GM19193 (cell line): ENCODE measurements around the gene RARS2.

Experiments used
- POLR2A ChIP-seq: IDR thresholded peaks from 4 replicates; pipeline ENCODE4 v1.6.1; 2011; ENCODE audit not compliant: insufficient read depth, insufficient read length; ENCODE audit errors: extremely low read depth

The RARS2 gene

DNA sequence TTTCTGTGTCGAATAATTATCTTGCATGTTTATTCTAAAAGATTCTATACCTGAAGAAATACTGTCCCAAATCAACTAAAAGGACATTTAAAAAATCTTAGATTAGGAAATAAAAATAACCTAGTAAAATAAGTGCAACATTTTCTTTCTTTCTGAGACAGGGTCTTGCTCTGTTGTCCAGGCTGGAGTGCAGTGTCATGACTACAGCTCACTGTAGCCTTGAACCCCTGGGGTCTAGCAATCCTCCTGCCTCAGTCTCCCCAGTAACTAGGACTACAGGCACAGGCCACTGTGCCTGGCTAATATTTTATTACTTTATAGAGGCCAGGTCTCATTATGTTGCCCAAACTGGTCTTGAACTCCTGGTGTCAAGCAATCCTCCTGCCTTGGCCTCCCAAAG, 48.7 kb downstream of the RARS2 start:
- TF ChIP-seq POLR2A, result no peak

DNA sequence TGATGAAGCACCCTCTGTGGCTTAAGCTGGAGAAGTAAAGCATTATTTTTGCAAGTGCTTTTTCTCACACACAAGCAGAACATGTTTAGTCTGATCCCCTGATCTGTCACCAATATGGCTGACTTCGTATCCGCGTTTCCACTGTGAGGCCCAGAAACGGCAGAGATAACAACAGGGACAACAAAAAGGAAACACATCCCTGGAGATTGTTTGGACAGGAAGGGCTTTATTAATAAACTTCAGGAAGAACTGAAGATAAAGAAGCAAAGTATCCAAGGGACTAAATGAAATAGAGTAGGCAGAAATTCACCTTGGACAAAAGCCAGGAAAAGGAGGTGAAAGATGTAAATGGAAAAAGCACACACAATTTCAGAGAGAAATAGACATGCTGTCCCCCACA, 49.2 kb downstream of the RARS2 start:
- TF ChIP-seq POLR2A, result no peak

GRCh38 chr6:87539554-87539953, 50.2 kb downstream of the RARS2 start:
- no peak for TF ChIP-seq POLR2A

DNA sequence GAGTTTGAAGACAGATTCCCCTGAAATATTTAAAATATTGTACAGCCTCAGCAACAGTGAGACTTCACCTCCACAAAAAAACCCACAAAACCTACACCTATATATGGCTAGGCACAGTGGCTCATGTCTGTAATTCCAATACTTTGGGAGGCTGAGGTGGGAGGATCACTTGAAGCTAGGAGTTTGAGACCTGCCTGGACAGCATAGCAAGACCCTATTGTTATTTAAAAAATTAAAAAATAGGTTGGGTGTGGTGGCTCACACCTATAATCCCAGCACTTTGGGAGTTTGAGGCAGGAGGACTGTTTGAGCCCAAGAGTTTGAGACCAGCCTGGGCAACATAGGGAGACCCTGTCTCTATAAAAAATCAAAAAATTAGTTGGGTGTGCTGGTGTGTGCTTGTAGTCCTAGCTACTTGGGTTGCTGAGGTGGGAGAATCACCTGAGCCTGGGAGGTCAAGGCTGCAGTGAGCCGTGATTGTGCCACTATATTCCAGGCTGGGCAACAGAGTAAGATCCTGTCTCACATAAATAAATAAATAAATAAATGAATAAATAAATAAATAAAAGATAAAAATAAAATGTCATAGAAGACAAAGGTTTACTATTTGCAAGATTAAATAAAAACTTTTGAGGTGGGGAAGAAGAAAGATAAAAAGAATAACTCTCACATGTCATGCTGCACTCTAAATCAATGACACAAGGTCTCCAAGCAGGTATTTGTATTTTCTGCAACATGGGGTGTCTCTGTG, 51.1 kb downstream of the RARS2 start:
- TF ChIP-seq POLR2A, result no peak

DNA sequence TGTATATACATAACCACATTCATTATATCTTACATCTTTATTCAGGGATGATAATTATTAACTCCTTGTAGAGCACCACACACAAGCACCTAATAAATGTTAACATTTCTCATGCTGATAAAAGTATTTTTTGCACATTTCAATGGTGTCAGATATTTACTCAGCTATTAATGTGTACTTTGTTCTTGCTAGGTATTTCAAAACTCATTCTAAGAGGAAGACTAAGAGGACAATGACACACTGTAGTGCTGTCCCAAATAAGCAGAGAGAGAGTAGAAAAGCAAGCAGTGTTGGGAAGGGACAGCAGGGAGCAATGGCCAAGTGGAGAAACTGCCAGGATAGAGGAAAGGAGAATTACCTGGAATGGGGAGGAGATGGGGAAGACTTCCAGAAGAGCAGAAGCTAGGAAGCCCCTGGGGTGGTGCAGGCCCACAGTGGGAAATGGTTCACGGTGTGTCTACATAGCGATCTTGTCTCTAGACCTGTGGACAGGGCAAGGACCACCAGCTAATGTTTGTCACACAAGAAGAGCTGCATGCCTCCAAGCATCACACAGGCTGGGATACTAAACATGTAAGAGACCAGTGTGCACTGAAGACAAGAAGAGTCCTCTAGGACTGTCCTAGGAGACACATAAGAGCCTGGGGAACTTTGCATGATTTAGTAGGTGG, 55.3 kb downstream of the RARS2 start:
- no peak for TF ChIP-seq POLR2A

DNA sequence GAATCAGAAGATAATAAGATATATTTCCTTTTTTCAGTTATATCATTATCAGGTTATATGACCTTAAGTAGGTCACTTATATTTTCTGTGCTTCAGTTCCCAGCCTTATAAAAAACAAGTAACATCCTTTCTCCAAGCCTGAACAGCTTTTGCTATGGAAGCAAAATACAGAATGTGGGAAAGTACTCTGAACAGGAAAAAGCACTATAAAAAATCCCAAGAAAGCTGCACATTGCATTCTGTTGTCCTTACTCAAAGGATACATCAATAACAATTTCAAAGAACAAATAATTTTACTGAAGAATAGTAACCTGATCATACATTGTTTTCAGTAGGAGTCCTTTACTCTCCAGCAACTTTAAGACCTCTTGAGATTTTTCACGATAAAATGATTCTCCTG, 60.6 kb downstream of the RARS2 start:
- TF ChIP-seq POLR2A, result no peak

GRCh38 chr6:87522686-87523085, 67.1 kb downstream of the RARS2 start:
- TF ChIP-seq POLR2A, result no peak

GRCh38 chr6:87518453-87518852, 71.3 kb downstream of the RARS2 start:
- TF ChIP-seq POLR2A, result no peak

DNA sequence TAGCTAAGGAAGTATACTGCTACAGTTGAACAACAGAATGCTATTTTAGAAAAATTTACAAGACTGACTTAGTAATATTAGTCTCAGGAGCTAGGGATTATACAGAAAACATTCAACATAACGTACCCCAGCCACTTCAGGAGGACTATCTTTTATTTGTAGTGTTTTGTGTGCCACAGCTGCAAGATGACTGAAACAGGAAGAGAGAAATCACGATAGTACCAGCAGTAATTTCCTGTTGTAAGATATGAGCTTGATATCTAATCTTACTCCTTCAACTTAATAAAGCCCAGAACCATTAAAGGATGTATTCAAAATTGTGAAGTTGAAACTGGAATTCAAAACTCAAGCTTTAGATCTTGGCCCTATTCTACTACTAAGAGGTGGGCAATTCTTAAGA, 75.0 kb downstream of the RARS2 start:
- TF ChIP-seq POLR2A, result no peak

GRCh38 chr6:87504441-87504840, 85.3 kb downstream of the RARS2 start:
- TF ChIP-seq POLR2A, result no peak

DNA sequence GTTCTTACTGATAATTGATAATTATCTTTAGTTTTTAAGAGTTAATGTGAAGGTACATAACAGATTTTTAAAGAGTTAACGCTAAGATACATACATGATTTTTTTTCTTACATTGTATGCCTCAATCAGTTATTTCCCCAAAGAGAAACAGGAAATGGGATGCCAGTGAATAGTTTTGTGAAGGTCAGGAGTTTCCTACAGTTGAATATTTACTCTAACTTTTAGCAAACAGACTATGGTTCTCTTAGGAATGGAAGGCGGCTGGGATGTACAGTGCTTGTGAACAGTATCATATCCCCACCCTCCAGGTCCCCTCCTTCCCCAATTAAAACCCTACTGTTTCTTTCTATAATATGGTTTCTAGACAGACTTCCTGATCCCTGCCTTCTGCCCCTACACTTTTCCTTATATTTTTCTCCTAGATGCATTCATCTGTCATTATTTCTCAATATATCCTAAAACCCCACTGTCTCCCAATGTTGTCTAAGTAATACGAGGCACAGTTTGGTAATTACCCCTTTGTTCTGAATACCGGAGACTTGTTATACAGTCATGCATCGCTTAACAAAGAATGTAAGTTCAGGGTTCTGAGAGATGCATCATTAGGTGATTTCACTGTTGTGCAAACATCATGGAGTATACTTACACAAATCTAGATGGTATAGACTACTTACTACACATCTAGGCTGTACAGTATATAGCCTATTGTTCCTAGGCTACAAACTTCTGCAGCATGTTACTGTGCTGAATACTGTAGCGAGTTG, 87.8 kb downstream of the RARS2 start:
- no peak for TF ChIP-seq POLR2A

DNA sequence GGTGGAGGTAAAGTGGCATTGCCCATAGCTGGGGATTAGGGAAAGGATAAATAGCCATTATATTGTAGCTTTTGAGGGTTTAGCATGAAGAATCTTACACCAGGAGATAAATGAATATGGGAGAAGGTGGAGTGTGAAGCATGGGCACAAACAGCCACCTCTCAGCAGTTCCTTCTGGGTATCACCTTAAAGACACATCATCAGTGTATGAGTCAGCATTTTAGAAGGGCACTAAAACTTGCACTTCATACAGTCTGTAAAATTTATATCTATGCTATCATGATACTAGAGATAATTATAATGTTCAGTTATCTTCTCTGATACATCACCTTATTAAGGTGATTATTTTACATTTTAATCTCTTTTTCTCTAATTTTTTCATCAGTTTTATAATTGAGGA, 91.7 kb downstream of the RARS2 start:
- TF ChIP-seq POLR2A, result no peak

GRCh38 chr6:87494761-87495422, 94.9 kb downstream of the RARS2 start:
- TF ChIP-seq POLR2A, result no peak

GRCh38 chr6:87487555-87487954, 102.2 kb downstream of the RARS2 start:
- no peak for TF ChIP-seq POLR2A

DNA sequence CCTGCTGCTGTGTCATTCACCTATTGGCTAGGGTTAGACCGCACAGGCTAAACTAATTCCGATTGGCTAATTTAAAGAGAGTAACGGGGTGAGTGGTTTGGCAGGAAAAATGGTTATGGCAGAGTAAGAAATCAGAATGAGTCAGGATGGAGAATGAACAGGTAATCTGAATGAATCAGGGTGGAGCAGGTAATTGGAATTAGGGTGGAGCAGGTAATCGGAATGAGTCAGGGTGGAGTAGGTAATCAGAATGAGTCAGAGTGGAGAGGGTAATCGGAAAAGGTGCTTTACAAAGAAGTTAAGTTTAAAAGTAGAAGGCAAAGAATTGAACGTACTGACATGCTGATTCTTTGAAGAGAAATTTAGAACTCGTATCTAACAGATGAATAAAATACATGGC, 105.3 kb downstream of the RARS2 start:
- TF ChIP-seq POLR2A, result no peak
